ENCODE measurements around the gene TSPAN32. TPM values are rescaled to one million over a fixed set of nuclear protein-coding genes. Genes with fewer than 3 reads are reported as not detected.

TSPAN32 gene
- total RNA-seq, 2 donors from 2014 or later: 4.3 to 9.9 TPM

DNA sequence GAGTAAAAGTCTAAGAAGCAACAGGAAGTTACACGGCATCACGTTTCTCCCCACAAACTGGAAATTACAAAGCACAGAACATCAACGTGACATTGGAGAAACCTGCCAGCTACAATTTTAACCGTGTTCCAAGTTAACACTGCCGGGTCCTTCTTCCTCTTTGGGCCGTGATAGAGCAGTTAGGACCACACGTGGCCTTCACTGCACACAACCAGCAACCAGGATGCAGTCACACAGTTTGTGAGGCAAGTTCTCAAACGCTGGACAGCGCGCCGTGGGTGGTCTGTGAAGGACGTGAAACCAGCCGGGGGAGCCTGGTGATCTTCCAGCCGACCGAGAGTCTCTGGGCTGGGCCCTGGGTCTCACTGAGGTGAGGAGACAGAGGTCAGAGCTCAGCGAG, 14.7 kb upstream of the TSPAN32 start:
- peaks cover 10% of the 10 kb centered on the region for H3K36me3 Mint-ChIP-seq
- ATAC-seq (no peak), DNase-seq (ENCODE audit: low spot score) (peak; percentile 25)
- no peaks in the 10 kb centered on the region for H3K27me3 Mint-ChIP-seq
- no peak overlapping the region for H3K27ac Mint-ChIP-seq
- peaks cover 3% of the 10 kb centered on the region for H3K9me3 Mint-ChIP-seq
- peaks cover 12 to 23% of the 10 kb centered on the region in 2 donors for H3K4me1 Mint-ChIP-seq (ENCODE audit: low read depth in 2 of 2)
- no peak overlapping the region for H3K4me3 Mint-ChIP-seq

DNA sequence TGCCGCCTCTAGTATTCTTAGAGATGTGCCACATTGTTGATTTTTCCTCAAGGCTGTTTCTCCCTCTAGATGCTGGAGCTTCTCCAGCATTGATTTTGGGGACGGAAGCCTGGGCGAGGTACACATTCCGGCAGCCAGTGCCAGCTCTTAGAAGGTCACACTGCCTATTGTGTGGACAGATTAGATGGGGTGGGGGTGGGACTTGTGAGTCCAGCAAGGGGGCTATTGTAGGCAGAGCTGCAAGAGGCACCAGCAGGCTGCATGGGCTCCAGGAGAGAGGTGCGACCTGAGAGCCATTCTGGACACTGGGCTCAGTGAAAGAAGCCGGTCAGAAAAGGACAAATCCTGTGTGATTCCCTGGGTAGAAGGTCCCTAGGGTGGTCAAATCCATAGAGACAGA, 12.5 kb upstream of the TSPAN32 start:
- peaks cover 6% of the 10 kb centered on the region for H3K36me3 Mint-ChIP-seq
- no peak overlapping the region for H3K4me3 Mint-ChIP-seq
- no peaks in the 10 kb centered on the region for H3K9me3 Mint-ChIP-seq
- H3K27me3 Mint-ChIP-seq: no peaks in the 10 kb centered on the region
- no peak overlapping the region for H3K27ac Mint-ChIP-seq
- peaks cover 16 to 35% of the 10 kb centered on the region in 2 donors for H3K4me1 Mint-ChIP-seq (ENCODE audit: low read depth in 2 of 2)
- ATAC-seq (no peak), DNase-seq (ENCODE audit: low spot score) (peak; percentile 29)

DNA sequence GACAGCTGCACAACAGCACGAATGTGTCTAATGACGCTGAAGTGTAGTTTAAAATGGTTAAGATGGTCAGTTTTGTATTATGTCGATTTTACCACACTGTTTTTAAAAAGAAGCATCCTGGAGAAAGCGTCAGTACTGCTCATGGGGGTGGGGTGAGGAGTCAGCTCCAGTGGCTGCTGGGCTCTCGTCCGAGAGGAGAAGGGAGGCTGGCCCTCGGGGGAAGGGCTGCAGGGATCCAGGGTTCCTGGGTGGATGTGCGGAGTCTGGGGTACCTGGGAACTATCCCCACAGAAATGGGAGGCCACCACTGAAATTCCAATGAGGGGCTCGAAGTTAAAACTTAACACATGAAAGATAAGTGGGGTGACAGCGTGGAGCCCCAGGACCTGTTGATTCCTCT, 12.0 kb upstream of the TSPAN32 start:
- H3K9me3 Mint-ChIP-seq: no peaks in the 10 kb centered on the region
- no peaks in the 10 kb centered on the region for H3K27me3 Mint-ChIP-seq
- DNase-seq (ENCODE audit: low spot score): peak; percentile 37
- no peak overlapping the region for H3K4me3 Mint-ChIP-seq
- no peak for ATAC-seq
- peaks cover 5% of the 10 kb centered on the region for H3K36me3 Mint-ChIP-seq
- H3K27ac Mint-ChIP-seq: no peak overlapping the region
- peaks cover 21 to 39% of the 10 kb centered on the region in 2 donors for H3K4me1 Mint-ChIP-seq (ENCODE audit: low read depth in 2 of 2)

DNA sequence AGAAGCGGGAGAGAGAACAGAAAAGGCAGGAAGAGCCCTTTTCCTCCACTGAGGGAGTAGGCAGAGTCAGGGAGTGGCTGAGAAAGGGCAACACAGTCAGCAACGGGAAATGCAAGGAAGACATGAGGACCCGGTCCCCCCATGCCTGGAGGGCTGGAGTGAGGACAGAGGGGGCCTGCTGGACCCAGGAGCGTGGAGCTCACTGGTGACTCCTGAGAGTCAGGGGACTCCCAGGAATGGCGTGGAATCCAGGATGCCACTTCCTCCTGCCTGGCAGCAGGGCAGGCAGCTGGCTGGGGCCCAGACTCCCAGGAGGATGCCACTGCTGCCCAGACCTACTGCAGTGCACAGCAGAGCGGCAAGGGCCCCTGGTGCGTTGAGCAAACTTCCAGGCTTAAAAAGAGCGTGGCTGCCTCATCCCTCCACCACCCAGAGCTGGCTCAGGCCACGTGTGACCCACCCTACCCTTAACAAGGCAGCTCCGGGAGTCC, 11.4 kb upstream of the TSPAN32 start:
- Mint-ChIP-seq H3K4me1 (ENCODE audit: low read depth in 2 of 2) (peaks cover 22 to 41% of the 10 kb centered on the region in 2 donors), H3K27me3 (no peaks in the 10 kb centered on the region), H3K9me3 (no peaks in the 10 kb centered on the region), H3K36me3 (no peaks in the 10 kb centered on the region), H3K4me3 (no peak overlapping the region), H3K27ac (no peak overlapping the region)
- ATAC-seq (no peak), DNase-seq (ENCODE audit: low spot score) (peak; percentile 40)

DNA sequence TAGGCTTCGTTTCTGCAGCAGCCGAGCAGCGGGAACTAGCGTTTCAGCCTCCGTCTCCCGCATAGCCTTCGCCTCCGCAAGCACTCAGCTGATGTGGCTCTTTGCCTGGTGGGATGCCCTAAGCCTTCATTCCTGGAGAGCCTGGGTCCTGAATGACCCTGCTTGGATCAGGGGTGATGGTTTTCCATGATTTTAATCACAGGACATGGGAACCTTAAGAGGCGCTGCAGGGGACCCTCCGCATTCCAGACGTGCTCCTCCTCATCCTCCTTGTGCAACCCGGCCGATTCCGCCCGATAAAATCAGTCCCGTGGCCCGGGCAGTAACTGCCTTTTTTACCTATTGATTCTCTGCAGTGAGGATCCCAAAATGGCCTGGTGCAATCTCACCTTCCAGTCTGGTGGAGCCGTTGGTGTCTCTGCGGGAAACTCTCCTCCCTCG, 8.3 kb upstream of the TSPAN32 start:
- H3K4me1 Mint-ChIP-seq (ENCODE audit: low read depth in 2 of 2): peaks cover 23 to 40% of the 10 kb centered on the region in 2 donors
- no peaks in the 10 kb centered on the region for H3K36me3 Mint-ChIP-seq
- no peak for ATAC-seq
- no peaks in the 10 kb centered on the region for H3K27me3 Mint-ChIP-seq
- no peaks in the 10 kb centered on the region for H3K9me3 Mint-ChIP-seq
- H3K4me3 Mint-ChIP-seq: peak overlapping the region; percentile 39
- H3K27ac Mint-ChIP-seq: no peak overlapping the region
- peak; percentile 52 for DNase-seq (ENCODE audit: low spot score)

DNA sequence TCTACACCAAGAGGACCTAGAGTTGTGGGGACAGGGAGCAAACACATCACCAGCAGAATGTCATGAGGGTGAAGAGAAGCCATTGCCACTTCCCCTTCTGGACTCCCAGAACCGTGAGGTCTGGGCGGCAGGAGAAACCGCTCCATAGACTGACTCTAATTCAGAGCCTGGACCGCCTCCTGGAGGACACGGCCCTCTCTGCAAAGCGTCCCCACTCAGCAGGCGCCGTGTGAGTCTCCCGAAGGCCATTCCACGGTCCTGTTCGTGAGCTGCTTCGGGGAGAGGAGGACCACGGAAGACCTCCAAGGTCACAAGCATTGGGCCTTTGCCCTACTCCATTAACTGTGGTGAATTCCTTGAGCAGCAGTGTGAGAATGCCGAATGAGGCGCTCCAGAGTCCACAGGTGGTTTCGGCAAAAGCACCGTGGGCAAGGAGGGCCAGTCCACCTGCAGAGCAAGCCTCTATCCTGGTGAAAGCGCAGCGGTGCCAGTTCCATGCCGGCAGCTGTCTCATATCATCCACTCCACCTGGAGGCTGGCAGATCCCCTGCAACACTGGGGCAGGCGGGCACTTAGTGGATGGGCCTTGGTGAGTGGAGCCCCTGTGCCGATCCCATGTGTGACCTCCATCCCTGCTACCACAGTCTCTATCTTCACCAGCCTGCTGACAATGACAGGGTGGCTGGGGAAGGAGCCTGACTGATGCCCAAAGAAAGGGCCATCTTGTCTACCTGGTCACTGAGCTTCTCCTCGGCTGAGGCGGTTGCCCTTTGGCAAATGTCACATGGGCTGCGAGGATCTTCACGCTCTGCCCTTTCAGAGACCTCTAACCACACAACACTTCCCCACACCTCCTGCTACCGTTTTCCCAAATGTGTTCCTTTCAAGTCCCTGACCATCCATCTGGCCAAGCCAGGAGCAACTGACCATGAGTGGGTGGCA, 7.6 kb upstream of the TSPAN32 start:
- Mint-ChIP-seq H3K27ac (no peak overlapping the region), H3K36me3 (no peaks in the 10 kb centered on the region), H3K27me3 (no peaks in the 10 kb centered on the region), H3K4me1 (ENCODE audit: low read depth in 2 of 2) (peaks cover 25 to 38% of the 10 kb centered on the region in 2 donors), H3K9me3 (no peaks in the 10 kb centered on the region), H3K4me3 (peak overlapping the region; percentile 39)
- ATAC-seq (peak in 1 of 2 donors; percentile 50), DNase-seq (ENCODE audit: low spot score) (peak; percentile 58)

DNA sequence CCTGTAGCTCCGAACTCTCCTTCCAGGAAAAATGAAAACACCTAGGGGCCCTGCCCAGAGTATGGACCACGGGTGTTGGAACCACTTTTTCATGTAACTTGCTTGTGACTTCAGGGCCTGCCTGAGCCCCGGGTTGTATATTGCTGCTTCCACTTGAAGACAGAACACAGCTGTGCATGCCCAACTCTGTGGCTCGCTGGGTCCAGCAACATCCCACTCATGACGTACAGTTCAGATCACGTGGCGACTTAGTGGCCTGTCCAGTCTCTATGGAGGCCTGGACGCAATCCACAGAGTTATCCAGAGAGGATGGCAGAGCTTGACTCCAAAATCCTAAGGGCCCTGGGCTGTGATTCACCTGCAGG, 6.9 kb upstream of the TSPAN32 start:
- Mint-ChIP-seq H3K4me1 (ENCODE audit: low read depth in 2 of 2) (peaks cover 22 to 37% of the 10 kb centered on the region in 2 donors), H3K36me3 (no peaks in the 10 kb centered on the region)

DNA sequence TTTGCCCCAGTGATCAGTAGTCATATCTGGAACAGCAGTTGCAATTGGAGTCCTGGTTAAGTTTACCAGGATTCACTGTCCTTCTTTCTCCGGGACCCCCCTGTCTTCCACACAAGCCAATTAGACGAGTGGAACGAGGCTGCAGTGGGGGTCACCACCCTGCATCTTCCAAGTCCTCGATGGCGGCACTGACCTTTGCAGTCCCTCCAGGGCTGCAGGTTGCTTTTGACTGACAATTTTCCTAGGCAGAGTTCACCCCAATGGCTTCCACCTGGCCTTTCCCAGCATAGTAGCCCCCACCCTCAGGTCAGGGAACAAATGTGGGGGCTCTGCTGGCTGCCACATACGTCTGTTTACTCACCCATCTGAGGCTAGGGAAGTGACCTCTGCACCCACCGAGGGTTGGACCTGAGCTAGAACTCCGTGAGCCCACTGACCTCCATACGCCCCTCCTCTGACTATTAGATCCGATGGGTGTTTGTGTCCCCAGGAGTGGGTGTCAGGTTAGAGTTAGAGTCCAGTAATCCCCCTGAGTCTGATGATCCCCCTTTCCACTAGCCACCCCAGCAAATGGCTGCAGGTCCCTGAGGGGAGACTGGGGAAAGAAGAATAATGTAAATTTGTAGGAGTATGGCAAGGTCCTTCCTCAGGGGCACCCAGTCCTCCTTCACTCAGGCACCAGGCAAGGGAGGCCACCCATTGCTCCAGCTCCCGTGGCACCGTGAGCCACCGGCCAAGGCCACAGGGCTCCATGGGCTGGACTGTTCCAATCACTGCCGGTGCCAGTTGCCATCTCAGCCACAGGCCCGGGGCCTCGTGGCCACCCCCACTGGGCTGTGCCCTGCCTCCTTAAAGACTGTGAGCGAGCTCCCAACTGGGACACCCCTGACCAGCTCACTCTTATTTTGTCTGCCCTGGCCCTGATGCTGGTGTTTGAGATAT, 5.6 kb upstream of the TSPAN32 start:
- H3K27ac Mint-ChIP-seq: no peak overlapping the region
- H3K4me1 Mint-ChIP-seq (ENCODE audit: low read depth in 2 of 2): peaks cover 21 to 33% of the 10 kb centered on the region in 2 donors
- no peaks in the 10 kb centered on the region for H3K36me3 Mint-ChIP-seq
- H3K4me3 Mint-ChIP-seq: no peak overlapping the region
- DNase-seq (ENCODE audit: low spot score) (peak; percentile 38), ATAC-seq (no peak)
- H3K27me3 Mint-ChIP-seq: no peaks in the 10 kb centered on the region
- no peaks in the 10 kb centered on the region for H3K9me3 Mint-ChIP-seq

More for the DNA sequence above, 6.9 kb upstream of the TSPAN32 start:
- Mint-ChIP-seq H3K9me3 (no peaks in the 10 kb centered on the region), H3K27me3 (no peaks in the 10 kb centered on the region), H3K27ac (no peak overlapping the region), H3K4me3 (no peak overlapping the region)
- no peak for ATAC-seq
- DNase-seq (ENCODE audit: low spot score): no peak

DNA sequence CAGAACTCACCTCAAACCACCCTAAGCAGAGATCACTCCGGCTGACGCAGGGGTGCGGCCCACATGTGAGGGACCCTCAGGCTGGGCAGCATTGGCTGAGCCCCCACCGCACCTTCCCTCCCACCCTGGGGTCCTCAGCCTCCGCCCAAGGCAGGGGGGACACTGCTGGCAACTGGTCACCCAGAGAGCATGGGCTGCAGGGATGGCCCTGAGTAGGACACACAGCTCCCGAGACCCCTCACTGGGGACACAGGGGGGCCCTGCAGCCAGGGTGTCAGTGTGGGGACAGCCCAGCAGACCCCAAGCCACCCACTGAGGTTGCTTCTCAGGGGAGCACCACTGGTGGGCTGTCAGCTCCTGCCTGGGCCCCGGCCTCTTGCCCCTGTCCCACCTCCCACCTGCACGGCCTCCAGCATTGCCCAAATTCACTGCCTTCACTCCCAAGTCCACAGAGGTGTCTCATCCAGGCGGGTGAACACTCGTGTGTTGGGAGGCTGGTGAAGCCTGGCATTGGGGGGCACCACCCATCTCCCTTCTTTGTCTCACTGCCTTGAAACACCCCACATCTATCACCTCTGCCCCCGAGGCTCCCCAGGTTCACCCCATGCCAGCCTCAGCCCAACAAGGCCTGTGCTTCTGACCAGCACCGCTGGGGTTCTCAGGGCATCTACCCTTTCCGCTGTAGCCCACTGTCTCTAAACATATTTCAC, 4.7 kb upstream of the TSPAN32 start:
- Mint-ChIP-seq H3K4me1 (ENCODE audit: low read depth in 2 of 2) (peaks cover 25 to 37% of the 10 kb centered on the region in 2 donors), H3K9me3 (no peaks in the 10 kb centered on the region), H3K36me3 (no peaks in the 10 kb centered on the region), H3K4me3 (peak overlapping the region; percentile 9), H3K27me3 (no peaks in the 10 kb centered on the region), H3K27ac (peak overlapping the region; percentile 52 to 77)
- ATAC-seq: no peak
- peak; percentile 48 for DNase-seq (ENCODE audit: low spot score)

DNA sequence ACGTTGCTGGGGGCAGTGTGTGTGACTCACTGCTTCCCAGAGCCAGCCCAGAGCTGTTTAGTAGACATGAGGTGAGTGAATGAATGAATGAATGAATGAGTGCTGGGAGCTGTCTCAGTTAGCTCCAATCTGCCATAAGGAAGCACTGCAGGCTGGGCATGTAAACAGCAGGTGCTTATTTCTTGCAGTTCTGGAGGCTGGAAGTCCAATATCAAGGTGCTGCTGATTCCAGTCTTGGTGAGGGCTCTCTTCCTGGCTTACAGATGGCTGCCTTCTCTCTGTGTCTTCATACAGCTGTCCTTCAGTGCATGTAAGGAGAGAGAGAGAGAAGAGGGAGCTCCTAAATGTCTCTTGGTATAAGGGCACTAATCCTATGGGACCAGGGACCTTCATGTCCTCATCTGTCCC, 4.2 kb upstream of the TSPAN32 start:
- no peak for DNase-seq (ENCODE audit: low spot score)
- H3K4me1 Mint-ChIP-seq (ENCODE audit: low read depth in 2 of 2): peaks cover 27 to 39% of the 10 kb centered on the region in 2 donors
- peak overlapping the region; percentile 52 to 77 for H3K27ac Mint-ChIP-seq
- ATAC-seq: no peak
- H3K27me3 Mint-ChIP-seq: no peaks in the 10 kb centered on the region
- no peaks in the 10 kb centered on the region for H3K36me3 Mint-ChIP-seq
- H3K9me3 Mint-ChIP-seq: no peaks in the 10 kb centered on the region
- H3K4me3 Mint-ChIP-seq: peak overlapping the region; percentile 9

DNA sequence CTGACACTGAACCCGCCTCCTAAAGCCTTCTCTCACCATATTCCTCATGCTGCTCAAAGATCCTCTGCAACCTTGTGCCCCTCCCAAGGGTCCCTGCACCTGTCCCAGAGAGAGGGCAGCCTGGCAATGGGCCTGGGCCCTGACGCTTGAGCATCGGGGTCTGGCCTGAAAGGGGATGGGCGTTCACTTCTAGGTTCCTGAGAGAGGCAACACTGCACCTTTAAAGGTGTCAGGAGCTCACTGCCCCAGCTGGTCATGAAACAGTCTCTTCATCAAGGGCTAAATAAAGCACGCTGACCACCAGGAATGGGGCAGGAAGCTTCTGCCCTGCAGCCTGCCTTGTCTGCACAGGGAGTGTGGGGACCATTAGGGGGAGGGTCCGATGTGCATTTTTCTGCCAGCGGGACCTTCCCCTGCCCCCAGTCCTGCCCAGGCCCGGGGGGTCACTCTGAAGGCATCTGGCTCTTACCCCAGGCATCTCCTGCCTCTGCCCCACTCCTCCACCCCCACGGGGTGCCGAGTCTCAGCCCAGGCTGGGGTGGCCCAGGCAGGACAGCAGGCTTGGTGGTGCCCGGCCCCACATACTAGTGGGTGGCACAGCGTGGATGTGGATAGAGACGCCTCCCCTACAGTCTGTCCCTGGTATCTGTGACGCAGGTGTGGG, 3.5 kb upstream of the TSPAN32 start:
- H3K27ac Mint-ChIP-seq: peak overlapping the region; percentile 52 to 77

DNA sequence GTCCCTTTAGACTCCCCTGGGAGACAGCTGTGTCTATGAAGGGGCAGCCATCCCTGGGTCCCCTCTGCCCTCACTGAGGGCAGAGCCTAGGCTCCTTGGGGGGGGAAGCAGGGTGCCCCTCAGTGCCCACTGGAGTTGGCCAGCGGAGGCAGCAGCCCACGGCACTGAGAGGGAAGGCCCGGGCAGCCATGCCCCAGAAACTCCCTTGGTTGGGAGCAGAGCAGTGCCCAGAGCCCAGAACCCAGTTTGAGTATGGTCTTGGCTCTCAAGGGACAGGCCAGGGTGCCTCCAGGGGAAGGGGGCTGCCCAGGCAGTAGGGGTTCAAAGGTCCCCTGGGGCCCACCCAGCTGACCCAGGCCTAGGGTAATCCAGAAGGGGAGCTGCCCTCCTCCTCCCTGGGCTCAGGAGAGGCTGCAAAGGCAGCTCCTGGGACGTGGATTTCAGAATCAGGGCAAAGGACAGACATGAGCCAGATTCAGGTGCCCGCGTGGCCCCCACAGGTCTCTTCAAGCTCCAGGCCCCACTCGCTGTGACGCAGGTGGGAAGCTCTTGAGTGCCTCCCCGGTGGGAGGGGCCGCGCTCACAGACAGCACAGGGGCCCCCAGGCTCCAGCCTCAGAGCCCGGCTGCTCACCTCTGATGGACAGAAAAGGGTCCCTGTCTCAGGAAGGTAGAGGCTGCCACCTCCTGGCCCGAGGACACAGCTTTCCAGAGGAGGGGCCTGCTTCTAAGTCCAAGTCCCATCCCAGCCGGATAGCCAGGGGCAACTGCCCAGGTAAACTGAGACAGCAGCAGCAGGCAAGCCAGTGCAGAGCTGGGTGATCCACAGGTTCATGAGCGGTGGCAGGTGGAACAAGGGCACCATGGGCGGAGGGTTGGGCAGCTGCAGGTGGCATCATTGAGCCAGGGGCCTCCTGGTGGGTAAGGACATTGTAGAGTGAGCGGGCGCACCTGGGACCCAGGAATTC, 2.7 kb upstream of the TSPAN32 start:
- Mint-ChIP-seq H3K4me1 (ENCODE audit: low read depth in 2 of 2) (peaks cover 26 to 41% of the 10 kb centered on the region in 2 donors), H3K27ac (peak overlapping the region; percentile 49 to 83), H3K9me3 (no peaks in the 10 kb centered on the region), H3K36me3 (no peaks in the 10 kb centered on the region), H3K4me3 (peak overlapping the region; percentile 76), H3K27me3 (no peaks in the 10 kb centered on the region)
- ATAC-seq: no peak
- DNase-seq (ENCODE audit: low spot score): peak; percentile 29

More for the DNA sequence above, 3.5 kb upstream of the TSPAN32 start:
- H3K9me3 Mint-ChIP-seq: no peaks in the 10 kb centered on the region
- peaks cover 30 to 44% of the 10 kb centered on the region in 2 donors for H3K4me1 Mint-ChIP-seq (ENCODE audit: low read depth in 2 of 2)
- DNase-seq (ENCODE audit: low spot score): peak; percentile 29
- no peaks in the 10 kb centered on the region for H3K36me3 Mint-ChIP-seq
- no peaks in the 10 kb centered on the region for H3K27me3 Mint-ChIP-seq
- no peak overlapping the region for H3K4me3 Mint-ChIP-seq
- no peak for ATAC-seq

Measured in natural killer cell treated with Interleukin-12 subunit alpha and Interleukin-12 subunit beta and Interleukin-15 and Interleukin-18, amount 100 ng/mL, for 72 hours (primary cell).